Bronchial epithelial cell (primary cell): ENCODE measurements around the gene XPC. TPM values are rescaled to one million over a fixed set of nuclear protein-coding genes. Genes with fewer than 3 reads are reported as not detected.

ENCODE experiments used
- DNase-seq: peaks from one replicate; pipeline ENCODE4 v3.0.0-alpha.2; 2010; ENCODE audit warnings: low read depth
- FAIRE-seq: peaks from 2 replicates; lab custom pipeline; 2011; peaks lifted over from hg19 to GRCh38; lab: Jason Lieb, UNC
- H3K27me3 ChIP-seq: 2 replicates; pipeline ENCODE4 v1.5.1; 2011; ENCODE audit warnings: low read length; ENCODE audit not compliant: control insufficient read depth, insufficient read depth
- H3K36me3 ChIP-seq: 2 replicates; pipeline ENCODE4 v1.5.1; 2011; ENCODE audit warnings: low read length; ENCODE audit not compliant: control insufficient read depth, insufficient read depth
- H3K4me3 ChIP-seq: 2 replicates; pipeline ENCODE4 v1.5.1; 2011; ENCODE audit warnings: mild to moderate bottlenecking, low read depth, low read length, control low read depth
- CTCF ChIP-seq: IDR thresholded peaks from 2 replicates; pipeline ENCODE4 v1.5.1; 2011; ENCODE audit warnings: mild to moderate bottlenecking, moderate library complexity, low read length, control low read depth, inconsistent platforms; ENCODE audit not compliant: insufficient read depth, severe bottlenecking
- total RNA-seq: library from RNA; depleted of rRNA; stranded (reverse); fragments of >200 nt; gene quantifications from 2 replicates; pipeline ENCODE4 v1.2.1, GENCODE V29; 2014

Gene XPC
- total RNA-seq, 1 donor from 2014 or later, result 25.3 TPM

- FAIRE-seq, result no peak
- no peak for TF ChIP-seq CTCF
- H3K27me3 ChIP-seq, result no peaks in the 10 kb centered on the region
Observed at GRCh38 chr3:14206548-14207177, 28.3 kb upstream of the XPC start.

GRCh38 chr3:14204515-14205284 is 26.3 kb upstream of the XPC start:
- H3K4me3 ChIP-seq, result no peak overlapping the region
- FAIRE-seq (no peak), DNase-seq (no peak)
- no peaks in the 10 kb centered on the region for H3K36me3 ChIP-seq
- no peaks in the 10 kb centered on the region for H3K27me3 ChIP-seq
- no peak for TF ChIP-seq CTCF

More at GRCh38 chr3:14206548-14207177, 28.3 kb upstream of the XPC start:
- no peak overlapping the region for H3K4me3 ChIP-seq
- no peaks in the 10 kb centered on the region for H3K36me3 ChIP-seq
- DNase-seq, result no peak

GRCh38 chr3:14203521-14204079 is 25.2 kb upstream of the XPC start:
- peak; percentile 88 for TF ChIP-seq CTCF
- DNase-seq, result peak; percentile 72
- no peak overlapping the region for H3K4me3 ChIP-seq
- FAIRE-seq, result no peak
- H3K27me3 ChIP-seq, result no peaks in the 10 kb centered on the region
- no peaks in the 10 kb centered on the region for H3K36me3 ChIP-seq

GRCh38 chr3:14202874-14203520 is 24.6 kb upstream of the XPC start:
- H3K36me3 ChIP-seq, result no peaks in the 10 kb centered on the region
- H3K27me3 ChIP-seq, result no peaks in the 10 kb centered on the region
- no peak overlapping the region for H3K4me3 ChIP-seq
- TF ChIP-seq CTCF, result no peak
- DNase-seq (no peak), FAIRE-seq (no peak)

- Histone ChIP-seq H3K4me3 (no peak overlapping the region), H3K36me3 (no peaks in the 10 kb centered on the region), H3K27me3 (no peaks in the 10 kb centered on the region)
- TF ChIP-seq CTCF, result no peak
- FAIRE-seq (no peak), DNase-seq (no peak)
Observed at GRCh38 chr3:14201940-14202684, 23.7 kb upstream of the XPC start.
